H1 (cell line): Measurements from ENCODE around the gene NCAM1. TPM values are rescaled to one million over a fixed set of nuclear protein-coding genes. Genes with fewer than 3 reads are reported as not detected.

ENCODE experiments used
- CTCF ChIA-PET: fragments of 300-600 bp; sonication (Branson Sonifier 250); formaldehyde crosslinking; loops from one replicate; lab custom pipeline; 2021; ENCODE audit not compliant: partially characterized antibody; lab: Charles Lee
- POLR2A ChIA-PET: fragments of 300-600 bp; sonication (Branson Sonifier 250); formaldehyde crosslinking; loops from one replicate; lab custom pipeline; 2021; ENCODE audit warnings: inconsistent platforms; ENCODE audit not compliant: partially characterized antibody; lab: Charles Lee
- DNase-seq, 2 experiments: peaks; one replicate each; pipeline versions ENCODE4 v3.0.0 to v3.0.0-alpha.2; 2010 to 2022; ENCODE audit warnings: low spot score in 2 of 2, low read depth in 1 of 2, mixed read lengths in 1 of 2
- FAIRE-seq: peaks from 2 replicates; lab custom pipeline; 2011; peaks lifted over from hg19 to GRCh38; lab: Jason Lieb, UNC
- H2AFZ ChIP-seq: 2 replicates; pipeline ENCODE4 v1.8.1; 2012; ENCODE audit warnings: low read length, inconsistent platforms
- H2AK5ac ChIP-seq: 2 replicates; pipeline ENCODE4 v1.6.1; 2013; ENCODE audit warnings: low read depth, low read length
- H2BK120ac ChIP-seq: replicated peaks from 2 replicates; pipeline ENCODE3; 2013; ENCODE audit warnings: low read depth, low read length, inconsistent platforms
- H2BK12ac ChIP-seq: 2 replicates; pipeline ENCODE4 v1.6.1; 2013; ENCODE audit warnings: low read depth, low read length
- H2BK15ac ChIP-seq: 2 replicates; pipeline ENCODE4 v1.6.1; 2013; ENCODE audit warnings: low read length
- H2BK20ac ChIP-seq: 2 replicates; pipeline ENCODE4 v1.6.1; 2013; ENCODE audit warnings: low read length
- H2BK5ac ChIP-seq: 2 replicates; pipeline ENCODE4 v1.6.1; 2013; ENCODE audit warnings: low read depth, low read length
- H3K14ac ChIP-seq: 2 replicates; pipeline ENCODE4 v1.6.1; 2013; ENCODE audit warnings: inconsistent platforms; ENCODE audit not compliant: insufficient read length
- H3K18ac ChIP-seq: 2 replicates; pipeline ENCODE4 v1.6.1; 2013; ENCODE audit warnings: low read length; ENCODE audit errors: extremely low read depth
- H3K23ac ChIP-seq: 2 replicates; pipeline ENCODE4 v1.6.1; 2013; ENCODE audit warnings: inconsistent platforms; ENCODE audit not compliant: insufficient read length
- H3K23me2 ChIP-seq: 2 replicates; pipeline ENCODE4 v1.6.1; 2013; ENCODE audit warnings: low read depth, low read length
- H3K27ac ChIP-seq: 2 replicates; pipeline ENCODE4 v1.6.1; 2011; ENCODE audit warnings: low read depth, low read length, inconsistent platforms
- H3K27me3 ChIP-seq, 4 experiments: replicated peaks in 1 of 4; 1 replicate in 1 of 4; 2 replicates in 3 of 4; pipeline versions ENCODE4 v1.6.1 to v1.8.1; 2011 to 2013; ENCODE audit warnings: low read length in 3 of 4, mild to moderate bottlenecking in 3 of 4, inconsistent platforms in 2 of 4, mixed read lengths in 2 of 4, moderate library complexity in 1 of 4; ENCODE audit not compliant: control insufficient read depth in 3 of 4, insufficient read depth in 3 of 4; ENCODE audit errors: extremely low read depth in 1 of 4
- H3K36me3 ChIP-seq, 4 experiments: 2 replicates each; pipeline versions ENCODE4 v1.6.1 to v1.8.1; 2011 to 2013; ENCODE audit warnings: mild to moderate bottlenecking in 4 of 4, low read length in 3 of 4, moderate library complexity in 2 of 4, control low read depth in 1 of 4, inconsistent platforms in 1 of 4; ENCODE audit not compliant: insufficient read depth in 4 of 4, control insufficient read depth in 2 of 4
- H3K4ac ChIP-seq: replicated peaks from 2 replicates; pipeline ENCODE3; 2013; ENCODE audit warnings: low read length, low read depth, mixed read lengths, inconsistent platforms; ENCODE audit not compliant: insufficient read length
- H3K4me1 ChIP-seq, 4 experiments: replicated peaks in 1 of 4; 1 replicate in 1 of 4; 2 replicates in 3 of 4; pipeline versions ENCODE4 v1.6.1 to v1.8.1; 2011 to 2013; ENCODE audit warnings: low read length in 3 of 4, inconsistent platforms in 2 of 4, mixed read lengths in 1 of 4; ENCODE audit not compliant: insufficient read depth in 4 of 4, control insufficient read depth in 3 of 4
- H3K4me2 ChIP-seq, 2 experiments: 2 replicates each; pipeline versions ENCODE4 v1.6.1 to v1.8.1; 2011 to 2013; ENCODE audit warnings: low read depth in 2 of 2, low read length in 2 of 2, control low read depth in 1 of 2, inconsistent platforms in 1 of 2, mild to moderate bottlenecking in 1 of 2; ENCODE audit not compliant: insufficient read depth in 1 of 2
- H3K4me3 ChIP-seq, 4 experiments: fragments of 200-600, 300-600 bp in 1 of 4; sonication (generic), shearing (Covaris generic), sonication (Bioruptor Twin) in 1 of 4; 2 replicates each; pipeline versions ENCODE4 v1.5.1 to v1.8.1; 2011 to 2016; ENCODE audit warnings: low read length in 4 of 4, low read depth in 3 of 4, control low read depth in 2 of 4, inconsistent platforms in 2 of 4, mild to moderate bottlenecking in 2 of 4, mixed read lengths in 1 of 4, moderate library complexity in 1 of 4; ENCODE audit not compliant: insufficient read depth in 2 of 4; ENCODE audit errors: extremely low read depth in 1 of 4
- H3K56ac ChIP-seq: replicated peaks from 2 replicates; pipeline ENCODE3; 2013; ENCODE audit warnings: low read depth, mild to moderate bottlenecking, mixed read lengths, low read length, inconsistent platforms; ENCODE audit not compliant: insufficient read length
- H3K79me1 ChIP-seq: 2 replicates; pipeline ENCODE4 v1.6.1; 2013; ENCODE audit warnings: low read depth, low read length, control low read depth
- H3K79me2 ChIP-seq, 2 experiments: 2 replicates each; pipeline versions ENCODE4 v1.6.1 to v1.8.1; 2012 to 2013; ENCODE audit warnings: low read length in 2 of 2, mild to moderate bottlenecking in 2 of 2, inconsistent platforms in 1 of 2; ENCODE audit not compliant: insufficient read depth in 2 of 2, control insufficient read depth in 1 of 2
- H3K9ac ChIP-seq, 4 experiments: replicated peaks in 1 of 4; 1 replicate in 1 of 4; 2 replicates in 3 of 4; pipeline versions ENCODE4 v1.6.1 to v1.8.1; 2011 to 2013; ENCODE audit warnings: low read depth in 3 of 4, low read length in 3 of 4, control low read depth in 2 of 4, mild to moderate bottlenecking in 2 of 4, moderate library complexity in 2 of 4, inconsistent platforms in 1 of 4; ENCODE audit errors: extremely low read depth in 1 of 4
- H3K9me3 ChIP-seq, 2 experiments: 2 replicates each; pipeline versions ENCODE4 v1.6.1 to v1.8.1; 2012 to 2013; ENCODE audit warnings: mild to moderate bottlenecking in 2 of 2, moderate library complexity in 2 of 2, control low read depth in 1 of 2, inconsistent platforms in 1 of 2, low read depth in 1 of 2, low read length in 1 of 2, mixed read lengths in 1 of 2; ENCODE audit not compliant: insufficient read depth in 2 of 2
- H4K20me1 ChIP-seq, 2 experiments: replicated peaks in 1 of 2; 2 replicates each; pipeline versions ENCODE3 to v1.8.1; 2011 to 2013; ENCODE audit warnings: inconsistent platforms in 2 of 2, low read length in 2 of 2, mild to moderate bottlenecking in 1 of 2; ENCODE audit not compliant: insufficient read depth in 2 of 2, control insufficient read depth in 1 of 2
- H4K5ac ChIP-seq: 2 replicates; pipeline ENCODE4 v1.6.1; 2013; ENCODE audit warnings: low read length, low read depth, mixed read lengths, inconsistent platforms; ENCODE audit not compliant: insufficient read length
- H4K8ac ChIP-seq: 2 replicates; pipeline ENCODE4 v1.8.0; 2013; ENCODE audit warnings: mild to moderate bottlenecking, moderate library complexity, low read length, inconsistent platforms; ENCODE audit not compliant: insufficient read depth; ENCODE audit errors: extremely low read depth
- H4K91ac ChIP-seq: replicated peaks from 2 replicates; pipeline ENCODE3; 2013; ENCODE audit warnings: low read length, mixed read lengths, inconsistent platforms; ENCODE audit not compliant: insufficient read length
- CBX5 ChIP-seq: fragments of 300-800, 300-1000 bp; sonication (generic); IDR thresholded peaks from 2 replicates; pipeline ENCODE4 v1.7.1; 2016; ENCODE audit warnings: antibody characterized with exemption, low read length, low read depth
- CEBPB ChIP-seq: IDR thresholded peaks from 2 replicates; pipeline ENCODE4 v1.6.1; 2012; ENCODE audit warnings: low read depth, low read length
- CHD1 ChIP-seq: IDR thresholded peaks from 2 replicates; pipeline ENCODE4 v1.6.1; 2012; ENCODE audit warnings: low read depth, low read length, improper control_type of control experiment
- CTBP2 ChIP-seq: IDR thresholded peaks from 2 replicates; pipeline ENCODE4 v1.7.0; 2011; ENCODE audit warnings: borderline replicate concordance, mild to moderate bottlenecking, moderate library complexity, mixed read lengths, low read length; ENCODE audit not compliant: insufficient read depth, insufficient read length
- NRF1 ChIP-seq: IDR thresholded peaks from 2 replicates; pipeline ENCODE4 v1.6.1; 2011; ENCODE audit warnings: mild to moderate bottlenecking, low read depth, low read length, improper control_type of control experiment
- POU5F1 ChIP-seq: IDR thresholded peaks from 2 replicates; pipeline ENCODE4 v1.6.1; 2011; ENCODE audit warnings: low read depth, mild to moderate bottlenecking, low read length, moderate library complexity
- RAD21 ChIP-seq, 2 experiments: IDR thresholded peaks in 1 of 2; conservative IDR thresholded peaks in 1 of 2; 2 replicates each; pipeline ENCODE4 v1.6.1; 2011; ENCODE audit warnings: low read depth in 2 of 2, low read length in 2 of 2, improper control_type of control experiment in 1 of 2, inconsistent platforms in 1 of 2, mild to moderate bottlenecking in 1 of 2, moderate library complexity in 1 of 2
- RFX5 ChIP-seq: IDR thresholded peaks from 2 replicates; pipeline ENCODE4 v1.6.1; 2011; ENCODE audit warnings: low read depth, low read length, improper control_type of control experiment, borderline replicate concordance
- RXRA ChIP-seq: IDR thresholded peaks from 2 replicates; pipeline ENCODE4 v1.6.1; 2011; ENCODE audit warnings: low read depth, mild to moderate bottlenecking, low read length, moderate library complexity; ENCODE audit not compliant: insufficient read depth
- YY1 ChIP-seq: IDR thresholded peaks from 2 replicates; pipeline ENCODE4 v1.6.1; 2011; ENCODE audit warnings: low read depth, mild to moderate bottlenecking, low read length
- ZNF274 ChIP-seq: IDR thresholded peaks from 2 replicates; pipeline ENCODE4 v1.7.0; 2012; ENCODE audit warnings: low read length, borderline replicate concordance; ENCODE audit errors: extremely low read depth
- WGBS, 2 experiments: shearing (Covaris generic) in 1 of 2; methylation state at CpG; one replicate each; pipeline versions ENCODE4 v1.1.6 to v1.1.7; 2013 to 2015; ENCODE audit warnings: low lambda C conversion rate in 2 of 2, mixed read lengths in 2 of 2, inconsistent platforms in 1 of 2, low coverage in 1 of 2, missing lambda C conversion rate in 1 of 2; ENCODE audit not compliant: insufficient replicate concordance in 2 of 2, insufficient coverage in 1 of 2, insufficient read length in 1 of 2; ENCODE audit errors: extremely low coverage in 1 of 2, missing lambda C conversion rate in 1 of 2; 5-methylcytosine and 5-hydroxymethylcytosine counted together
- polyA plus RNA-seq, 7 experiments: library from polyadenylated mRNA; depleted of rRNA in 3 of 7; stranded (reverse) in 5 of 7; unstranded in 2 of 7; fragments of >200 nt in 5 of 7; fragments of 200-250 nt in 2 of 7; gene quantifications; 1 replicate in 5 of 7; 2 replicates in 1 of 7; 4 replicates in 1 of 7; pipeline versions ENCODE4 v1.2.1 to v1.2.3, GENCODE V29; 2011 to 2013; ENCODE audit warnings: missing spikeins in 2 of 7, mixed read lengths in 2 of 7
- total RNA-seq: library from RNA; stranded (reverse); fragmentation: NEBNext Ultra II Directional; extraction: Animal tissue kit (Norgen Biotek cat#: 25700); gene quantifications from 2 replicates; pipeline ENCODE4 v1.2.1, GENCODE V29; 2021

The NCAM1 gene
- total and polyA plus RNA-seq, 2 of the 8 experiments (the other 6 are each of a cell fraction or from before 2014, with no cell fraction given), result 3.1 to 4.3 TPM

DNA sequence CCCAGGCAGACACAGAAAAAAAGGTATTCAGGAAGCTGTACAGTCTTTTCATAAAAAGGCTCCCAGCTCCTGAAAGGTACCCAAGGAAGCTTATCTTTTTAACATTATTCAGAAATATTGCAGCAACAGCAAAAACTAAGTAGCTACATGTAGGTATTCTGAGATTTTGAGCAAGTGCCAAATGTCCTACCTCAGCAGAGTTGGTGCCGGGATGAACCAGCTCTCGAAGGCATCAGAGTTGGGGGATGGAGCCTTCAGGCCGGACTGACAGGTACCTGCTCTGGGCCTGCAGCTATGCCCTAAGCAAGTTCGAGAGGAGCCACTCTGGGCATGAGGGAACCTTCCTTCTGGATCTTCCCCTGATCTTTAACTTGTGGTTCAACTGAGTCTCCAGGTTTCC, 276.0 kb downstream of the NCAM1 start:
- H3K36me3 ChIP-seq, result no peaks in the 10 kb centered on the region
- WGBS, 2 experiments, result 88% methylated on average over 4 of the region's 4 CpGs; no CpG with 5 or more reads in 1 of the 2 experiments
- H3K14ac ChIP-seq, result no peak overlapping the region
- no peaks in the 10 kb centered on the region for H3K9me3 ChIP-seq
- H2BK20ac ChIP-seq, result no peak overlapping the region
- ChIA-PET CTCF (interaction anchor here (1.1 to 2.3 kb wide), 4 partner anchors 12 to 525 kb away, joined by 3 to 11 read pairs (median 4); no protein-coding TSS in a partner anchor), POLR2A (interaction anchor here (0.8 kb wide), 1 partner anchor 11 kb away, joined by 3 read pairs; no protein-coding TSS in a partner anchor)
- DNase-seq (no peak), FAIRE-seq (no peak)
- H3K9ac ChIP-seq, result no peak overlapping the region
- no peaks in the 10 kb centered on the region; a peak in 1 of 7 replicates for H3K4me1 ChIP-seq
- H2AK5ac ChIP-seq, result no peak overlapping the region
- H3K4ac ChIP-seq, result no peak overlapping the region
- no peaks in the 10 kb centered on the region; a peak in 2 of 7 replicates for H3K27me3 ChIP-seq
- H3K56ac ChIP-seq, result no peak overlapping the region
- no peak overlapping the region for H3K18ac ChIP-seq
- no peak overlapping the region for H2BK15ac ChIP-seq
- no peaks in the 10 kb centered on the region for H3K23me2 ChIP-seq
- no peak overlapping the region for H3K4me2 ChIP-seq
- H3K27ac ChIP-seq, result no peak overlapping the region
- H3K23ac ChIP-seq, result no peak overlapping the region
- no peak overlapping the region for H2BK12ac ChIP-seq
- H3K4me3 ChIP-seq, result no peak overlapping the region
- no peaks in the 10 kb centered on the region for H3K79me2 ChIP-seq
- H2BK5ac ChIP-seq, result no peak overlapping the region
- H2AFZ ChIP-seq, result no peak overlapping the region
- H4K91ac ChIP-seq, result no peak overlapping the region
- no peak overlapping the region for H4K5ac ChIP-seq
- H3K79me1 ChIP-seq, result no peaks in the 10 kb centered on the region
- no peak overlapping the region for H4K8ac ChIP-seq
- H4K20me1 ChIP-seq, result no peaks in the 10 kb centered on the region
- TF ChIP-seq CBX5 (no peak), YY1 (no peak), ZNF274 (no peak), RXRA (no peak), CHD1 (no peak), CTBP2 (no peak), RAD21 (IDR thresholded peaks at IDR 0.05 in 1 of 2, conservative IDR thresholded peaks at IDR 0.05 in 1 of 2; ENCODE audit: low read depth in 2 of 2, low read length in 2 of 2) (no peak), RFX5 (no peak), NRF1 (no peak), POU5F1 (no peak), CEBPB (no peak)
- TF ChIP-seq, all 59 proteins: peak for 0
- H2BK120ac ChIP-seq, result no peak overlapping the region
